HEK293 (cell line): ENCODE measurements around the gene SLC51A.

Experiments used
- CTCF ChIA-PET: fragments of 350-600 bp; formaldehyde crosslinking; extraction: SDS; loops from one replicate; lab custom pipeline; 2021; ENCODE audit warnings: antibody characterized with exemption; lab: Yijun Ruan, JAX
- POLR2A ChIA-PET: fragments of 300-600 bp; formaldehyde crosslinking; extraction: SDS; loops from one replicate; lab custom pipeline; 2020; ENCODE audit warnings: antibody characterized with exemption, inconsistent platforms; lab: Yijun Ruan, JAX
- H3K27ac ChIP-seq: fragments of 200-500 bp; sonication (Bioruptor generic); 2 replicates; pipeline ENCODE4 v1.5.1; 2014; ENCODE audit warnings: low read depth, low read length, control low read depth, inconsistent platforms; ENCODE audit errors: extremely low read depth
- H3K36me3 ChIP-seq, 2 experiments: fragments of 200-500 bp in 1 of 2; sonication (Bioruptor generic) in 1 of 2; 1 replicate in 1 of 2; 2 replicates in 1 of 2; pipeline ENCODE4 v1.5.1; 2014 to 2017; ENCODE audit warnings: inconsistent platforms in 2 of 2, low read length in 2 of 2; ENCODE audit not compliant: control insufficient read depth in 2 of 2, insufficient read depth in 1 of 2
- H3K4me1 ChIP-seq: fragments of 200-500 bp; sonication (Bioruptor generic); 2 replicates; pipeline ENCODE4 v1.5.1; 2014; ENCODE audit warnings: mild to moderate bottlenecking, low read length, inconsistent platforms; ENCODE audit not compliant: control insufficient read depth, insufficient read depth
- H3K4me3 ChIP-seq: 2 replicates; pipeline ENCODE4 v1.5.1; 2011; ENCODE audit warnings: low read depth, mild to moderate bottlenecking, control low read depth, low read length, moderate library complexity
- H3K9me3 ChIP-seq: fragments of 200-500 bp; sonication (Bioruptor generic); 2 replicates; pipeline ENCODE4 v1.5.1; 2014; ENCODE audit warnings: low read depth, low read length, inconsistent platforms; ENCODE audit not compliant: control insufficient read depth, insufficient read depth
- EGR2 ChIP-seq: fragments of 450-650 bp; formaldehyde crosslinking; IDR thresholded peaks from 2 replicates; pipeline ENCODE4 v1.5.1; 2016; ENCODE audit warnings: low read depth, missing biosample characterization, missing genetic modification characterization
- HOXC10 ChIP-seq: sonication (generic); formaldehyde crosslinking; IDR thresholded peaks from 2 replicates; pipeline ENCODE4 v1.8.1; 2023; ENCODE audit warnings: mild to moderate bottlenecking, missing genetic modification reagents
- IKZF3 ChIP-seq: fragments of 450-650 bp; IDR thresholded peaks from 2 replicates; pipeline ENCODE4 v1.5.0; 2018; ENCODE audit warnings: missing biosample characterization, mild to moderate bottlenecking, missing genetic modification characterization, moderate library complexity
- KLF9 ChIP-seq: fragments of 450-650 bp; formaldehyde crosslinking; IDR thresholded peaks from 2 replicates; pipeline ENCODE4 v1.5.1; 2016; ENCODE audit warnings: missing biosample characterization, missing genetic modification characterization, low read depth
- MEIS1 ChIP-seq: sonication (generic); formaldehyde crosslinking; IDR thresholded peaks from 2 replicates; pipeline ENCODE4 v1.8.1; 2022; ENCODE audit warnings: missing genetic modification reagents, mild to moderate bottlenecking, borderline replicate concordance
- TCF7L2 ChIP-seq: IDR thresholded peaks from 2 replicates; pipeline ENCODE4 v1.6.1; 2011; ENCODE audit warnings: low read depth, mild to moderate bottlenecking, inconsistent platforms, low read length, moderate library complexity, borderline replicate concordance
- ZBTB1 ChIP-seq: fragments of 450-650 bp; formaldehyde crosslinking; IDR thresholded peaks from 2 replicates; pipeline ENCODE4 v1.5.1; 2016; ENCODE audit warnings: missing biosample characterization, missing genetic modification characterization
- ZFP69B ChIP-seq: fragments of 450-650 bp; formaldehyde crosslinking; IDR thresholded peaks from 2 replicates; pipeline ENCODE4 v1.5.1; 2016; ENCODE audit warnings: missing biosample characterization, missing genetic modification characterization
- ZNF169 ChIP-seq: fragments of 450-650 bp; formaldehyde crosslinking; IDR thresholded peaks from 2 replicates; pipeline ENCODE4 v1.5.1; 2016; ENCODE audit warnings: missing biosample characterization, missing genetic modification characterization
- ZNF174 ChIP-seq: fragments of 450-650 bp; formaldehyde crosslinking; IDR thresholded peaks from 2 replicates; pipeline ENCODE4 v1.5.0; 2017; ENCODE audit warnings: missing biosample characterization, mild to moderate bottlenecking, missing genetic modification characterization
- ZNF2 ChIP-seq: fragments of 450-650 bp; formaldehyde crosslinking; IDR thresholded peaks from 2 replicates; pipeline ENCODE4 v1.5.1; 2016; ENCODE audit warnings: missing biosample characterization, missing genetic modification characterization
- ZNF248 ChIP-seq: fragments of 450-650 bp; formaldehyde crosslinking; IDR thresholded peaks from 2 replicates; pipeline ENCODE4 v1.5.1; 2017; ENCODE audit warnings: missing biosample characterization, missing genetic modification characterization
- ZNF521 ChIP-seq: fragments of 450-650 bp; formaldehyde crosslinking; IDR thresholded peaks from 2 replicates; pipeline ENCODE4 v1.5.1; 2017; ENCODE audit warnings: missing biosample characterization, mild to moderate bottlenecking, missing genetic modification characterization
- ZNF600 ChIP-seq: fragments of 450-650 bp; formaldehyde crosslinking; IDR thresholded peaks from 2 replicates; pipeline ENCODE4 v1.5.1; 2016; ENCODE audit warnings: missing biosample characterization, missing genetic modification characterization
- ZNF664 ChIP-seq: fragments of 450-650 bp; formaldehyde crosslinking; IDR thresholded peaks from 2 replicates; pipeline ENCODE4 v1.5.1; 2016; ENCODE audit warnings: missing biosample characterization, missing genetic modification characterization
- ZNF785 ChIP-seq: fragments of 450-650 bp; formaldehyde crosslinking; IDR thresholded peaks from 2 replicates; pipeline ENCODE4 v1.5.1; 2016; ENCODE audit warnings: missing biosample characterization, missing genetic modification characterization
- TF ChIP-seq, protein P1 (sequence below): fragments of 450-650 bp; formaldehyde crosslinking; IDR thresholded peaks from 2 replicates; pipeline ENCODE4 v1.5.1; 2016; ENCODE audit warnings: missing biosample characterization, missing genetic modification characterization
- TF ChIP-seq, protein P2 (sequence below): fragments of 450-650 bp; formaldehyde crosslinking; IDR thresholded peaks from 2 replicates; pipeline ENCODE4 v1.5.1; 2016; ENCODE audit warnings: missing biosample characterization, missing genetic modification characterization
- TF ChIP-seq, protein P3 (sequence below): fragments of 450-650 bp; formaldehyde crosslinking; optimal IDR thresholded peaks from 2 replicates; pipeline ENCODE3; 2016; ENCODE audit warnings: missing biosample characterization, mild to moderate bottlenecking, missing genetic modification characterization
- TF ChIP-seq, protein P4 (sequence below): fragments of 450-650 bp; formaldehyde crosslinking; IDR thresholded peaks from 2 replicates; pipeline ENCODE4 v1.5.1; 2017; ENCODE audit warnings: missing biosample characterization, missing genetic modification characterization

The SLC51A gene

DNA sequence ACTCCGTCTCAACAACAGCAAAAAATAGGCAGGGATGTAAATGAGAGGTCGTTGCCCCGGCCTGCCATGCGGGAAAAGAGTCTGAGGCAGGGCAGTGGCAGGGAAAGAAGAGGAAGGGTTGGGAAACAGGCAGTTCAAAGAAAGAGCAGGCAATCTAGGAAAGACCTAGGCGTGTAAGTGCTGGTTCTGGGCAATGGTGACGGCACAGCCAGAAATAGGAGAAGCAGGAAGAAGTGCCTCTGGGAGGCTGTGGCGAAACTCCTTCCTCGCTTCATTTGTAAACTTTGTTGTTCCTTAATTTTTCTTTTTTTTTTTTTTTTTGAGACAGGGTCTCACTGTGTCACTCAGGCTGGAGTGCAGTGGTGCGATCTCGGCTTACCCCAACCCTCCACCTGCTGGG is 4.3 kb downstream of the SLC51A start:
- no peaks in the 10 kb centered on the region for H3K4me1 ChIP-seq
- H3K9me3 ChIP-seq: no peaks in the 10 kb centered on the region
- H3K27ac ChIP-seq: no peak overlapping the region
- H3K4me3 ChIP-seq: no peak overlapping the region
- no peaks in the 10 kb centered on the region for H3K36me3 ChIP-seq
- ChIA-PET CTCF (no interaction called here), POLR2A (no interaction called here)
- TF ChIP-seq MEIS1 (CRISPR knock-in tag): no peak
- TF ChIP-seq ZNF664: no peak
- TF ChIP-seq ZBTB1: no peak
- TF ChIP-seq ZNF174: no peak
- no peak for TF ChIP-seq ZFP69B (tag by site-specific recombination)
- TF ChIP-seq ZNF785: no peak
- TF ChIP-seq EGR2 (tag by site-specific recombination): no peak

DNA sequence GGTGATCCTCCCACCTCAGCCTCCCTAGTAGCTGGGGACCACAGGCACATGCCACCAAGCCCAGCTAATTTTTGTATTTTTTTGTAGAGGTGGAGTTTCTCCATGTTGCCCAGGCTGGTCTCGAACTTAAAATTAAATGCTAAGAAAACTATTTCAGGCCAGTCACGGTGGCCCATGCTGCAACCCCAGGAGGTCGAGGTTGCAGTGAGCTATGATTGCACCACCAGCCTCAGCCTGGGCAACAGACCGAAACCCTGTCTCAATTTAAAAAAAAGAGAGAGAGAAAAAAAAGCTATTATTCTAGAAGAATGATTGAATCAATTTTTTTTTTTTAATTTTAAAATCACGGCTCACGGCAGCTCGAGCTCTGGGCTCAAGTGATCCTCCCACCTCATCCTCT is 4.7 kb downstream of the SLC51A start:
- POLR2A ChIA-PET: no interaction called here
- no peak overlapping the region for H3K4me3 ChIP-seq
- CTCF ChIA-PET: no interaction called here

More for the DNA sequence above, 4.7 kb downstream of the SLC51A start:
- Histone ChIP-seq H3K27ac (no peak overlapping the region), H3K9me3 (no peaks in the 10 kb centered on the region), H3K4me1 (no peaks in the 10 kb centered on the region), H3K36me3 (no peaks in the 10 kb centered on the region)
- no peak for TF ChIP-seq ZNF521
- TF ChIP-seq TCF7L2: no peak
- TF ChIP-seq, protein P1, sequence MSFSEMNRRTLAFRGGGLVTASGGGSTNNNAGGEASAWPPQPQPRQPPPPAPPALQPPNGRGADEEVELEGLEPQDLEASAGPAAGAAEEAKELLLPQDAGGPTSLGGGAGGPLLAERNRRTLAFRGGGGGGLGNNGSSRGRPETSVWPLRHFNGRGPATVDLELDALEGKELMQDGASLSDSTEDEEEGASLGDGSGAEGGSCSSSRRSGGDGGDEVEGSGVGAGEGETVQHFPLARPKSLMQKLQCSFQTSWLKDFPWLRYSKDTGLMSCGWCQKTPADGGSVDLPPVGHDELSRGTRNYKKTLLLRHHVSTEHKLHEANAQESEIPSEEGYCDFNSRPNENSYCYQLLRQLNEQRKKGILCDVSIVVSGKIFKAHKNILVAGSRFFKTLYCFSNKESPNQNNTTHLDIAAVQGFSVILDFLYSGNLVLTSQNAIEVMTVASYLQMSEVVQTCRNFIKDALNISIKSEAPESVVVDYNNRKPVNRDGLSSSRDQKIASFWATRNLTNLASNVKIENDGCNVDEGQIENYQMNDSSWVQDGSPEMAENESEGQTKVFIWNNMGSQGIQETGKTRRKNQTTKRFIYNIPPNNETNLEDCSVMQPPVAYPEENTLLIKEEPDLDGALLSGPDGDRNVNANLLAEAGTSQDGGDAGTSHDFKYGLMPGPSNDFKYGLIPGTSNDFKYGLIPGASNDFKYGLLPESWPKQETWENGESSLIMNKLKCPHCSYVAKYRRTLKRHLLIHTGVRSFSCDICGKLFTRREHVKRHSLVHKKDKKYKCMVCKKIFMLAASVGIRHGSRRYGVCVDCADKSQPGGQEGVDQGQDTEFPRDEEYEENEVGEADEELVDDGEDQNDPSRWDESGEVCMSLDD (tag by site-specific recombination): no peak
- TF ChIP-seq, protein P2, sequence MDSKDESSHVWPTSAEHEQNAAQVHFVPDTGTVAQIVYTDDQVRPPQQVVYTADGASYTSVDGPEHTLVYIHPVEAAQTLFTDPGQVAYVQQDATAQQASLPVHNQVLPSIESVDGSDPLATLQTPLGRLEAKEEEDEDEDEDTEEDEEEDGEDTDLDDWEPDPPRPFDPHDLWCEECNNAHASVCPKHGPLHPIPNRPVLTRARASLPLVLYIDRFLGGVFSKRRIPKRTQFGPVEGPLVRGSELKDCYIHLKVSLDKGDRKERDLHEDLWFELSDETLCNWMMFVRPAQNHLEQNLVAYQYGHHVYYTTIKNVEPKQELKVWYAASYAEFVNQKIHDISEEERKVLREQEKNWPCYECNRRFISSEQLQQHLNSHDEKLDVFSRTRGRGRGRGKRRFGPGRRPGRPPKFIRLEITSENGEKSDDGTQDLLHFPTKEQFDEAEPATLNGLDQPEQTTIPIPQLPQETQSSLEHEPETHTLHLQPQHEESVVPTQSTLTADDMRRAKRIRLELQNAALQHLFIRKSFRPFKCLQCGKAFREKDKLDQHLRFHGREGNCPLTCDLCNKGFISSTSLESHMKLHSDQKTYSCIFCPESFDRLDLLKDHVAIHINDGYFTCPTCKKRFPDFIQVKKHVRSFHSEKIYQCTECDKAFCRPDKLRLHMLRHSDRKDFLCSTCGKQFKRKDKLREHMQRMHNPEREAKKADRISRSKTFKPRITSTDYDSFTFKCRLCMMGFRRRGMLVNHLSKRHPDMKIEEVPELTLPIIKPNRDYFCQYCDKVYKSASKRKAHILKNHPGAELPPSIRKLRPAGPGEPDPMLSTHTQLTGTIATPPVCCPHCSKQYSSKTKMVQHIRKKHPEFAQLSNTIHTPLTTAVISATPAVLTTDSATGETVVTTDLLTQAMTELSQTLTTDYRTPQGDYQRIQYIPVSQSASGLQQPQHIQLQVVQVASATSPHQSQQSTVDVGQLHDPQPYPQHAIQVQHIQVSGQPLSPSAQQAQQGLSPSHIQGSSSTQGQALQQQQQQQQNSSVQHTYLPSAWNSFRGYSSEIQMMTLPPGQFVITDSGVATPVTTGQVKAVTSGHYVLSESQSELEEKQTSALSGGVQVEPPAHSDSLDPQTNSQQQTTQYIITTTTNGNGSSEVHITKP (tag by site-specific recombination): no peak
- TF ChIP-seq ZNF169 (tag by site-specific recombination): no peak
- TF ChIP-seq ZNF2 (tag by site-specific recombination): no peak
- TF ChIP-seq, protein P3, sequence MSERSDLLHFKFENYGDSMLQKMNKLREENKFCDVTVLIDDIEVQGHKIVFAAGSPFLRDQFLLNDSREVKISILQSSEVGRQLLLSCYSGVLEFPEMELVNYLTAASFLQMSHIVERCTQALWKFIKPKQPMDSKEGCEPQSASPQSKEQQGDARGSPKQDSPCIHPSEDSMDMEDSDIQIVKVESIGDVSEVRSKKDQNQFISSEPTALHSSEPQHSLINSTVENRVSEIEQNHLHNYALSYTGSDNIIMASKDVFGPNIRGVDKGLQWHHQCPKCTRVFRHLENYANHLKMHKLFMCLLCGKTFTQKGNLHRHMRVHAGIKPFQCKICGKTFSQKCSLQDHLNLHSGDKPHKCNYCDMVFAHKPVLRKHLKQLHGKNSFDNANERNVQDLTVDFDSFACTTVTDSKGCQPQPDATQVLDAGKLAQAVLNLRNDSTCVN: no peak
- no peak for TF ChIP-seq ZNF600 (tag by site-specific recombination)
- no peak for TF ChIP-seq IKZF3 (tag by site-specific recombination)
- no peak for TF ChIP-seq ZNF248 (tag by site-specific recombination)
- TF ChIP-seq HOXC10 (CRISPR knock-in tag): no peak
- TF ChIP-seq KLF9 (tag by site-specific recombination): no peak
- TF ChIP-seq, protein P4, sequence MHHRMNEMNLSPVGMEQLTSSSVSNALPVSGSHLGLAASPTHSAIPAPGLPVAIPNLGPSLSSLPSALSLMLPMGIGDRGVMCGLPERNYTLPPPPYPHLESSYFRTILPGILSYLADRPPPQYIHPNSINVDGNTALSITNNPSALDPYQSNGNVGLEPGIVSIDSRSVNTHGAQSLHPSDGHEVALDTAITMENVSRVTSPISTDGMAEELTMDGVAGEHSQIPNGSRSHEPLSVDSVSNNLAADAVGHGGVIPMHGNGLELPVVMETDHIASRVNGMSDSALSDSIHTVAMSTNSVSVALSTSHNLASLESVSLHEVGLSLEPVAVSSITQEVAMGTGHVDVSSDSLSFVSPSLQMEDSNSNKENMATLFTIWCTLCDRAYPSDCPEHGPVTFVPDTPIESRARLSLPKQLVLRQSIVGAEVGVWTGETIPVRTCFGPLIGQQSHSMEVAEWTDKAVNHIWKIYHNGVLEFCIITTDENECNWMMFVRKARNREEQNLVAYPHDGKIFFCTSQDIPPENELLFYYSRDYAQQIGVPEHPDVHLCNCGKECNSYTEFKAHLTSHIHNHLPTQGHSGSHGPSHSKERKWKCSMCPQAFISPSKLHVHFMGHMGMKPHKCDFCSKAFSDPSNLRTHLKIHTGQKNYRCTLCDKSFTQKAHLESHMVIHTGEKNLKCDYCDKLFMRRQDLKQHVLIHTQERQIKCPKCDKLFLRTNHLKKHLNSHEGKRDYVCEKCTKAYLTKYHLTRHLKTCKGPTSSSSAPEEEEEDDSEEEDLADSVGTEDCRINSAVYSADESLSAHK (tag by site-specific recombination): no peak
